ENCODE data around the gene MICAL3.
"Not testable (repeated sequence)": the region's sequence is repeated elsewhere in the genome, so short reads cannot be mapped to it uniquely, and the experiment has no call there.

The MICAL3 gene

GRCh38 chr22:18012531-18012930 is 11.8 kb downstream of the MICAL3 start:
- peak; percentile 96 for ATAC-seq (ENCODE audit: low read depth)
- no peaks in the 10 kb centered on the region for H3K36me3 ChIP-seq (ENCODE audit: low read depth)
- no peaks in the 10 kb centered on the region for H3K9me3 ChIP-seq (ENCODE audit: severe bottlenecking)
- TF ChIP-seq, protein P1, sequence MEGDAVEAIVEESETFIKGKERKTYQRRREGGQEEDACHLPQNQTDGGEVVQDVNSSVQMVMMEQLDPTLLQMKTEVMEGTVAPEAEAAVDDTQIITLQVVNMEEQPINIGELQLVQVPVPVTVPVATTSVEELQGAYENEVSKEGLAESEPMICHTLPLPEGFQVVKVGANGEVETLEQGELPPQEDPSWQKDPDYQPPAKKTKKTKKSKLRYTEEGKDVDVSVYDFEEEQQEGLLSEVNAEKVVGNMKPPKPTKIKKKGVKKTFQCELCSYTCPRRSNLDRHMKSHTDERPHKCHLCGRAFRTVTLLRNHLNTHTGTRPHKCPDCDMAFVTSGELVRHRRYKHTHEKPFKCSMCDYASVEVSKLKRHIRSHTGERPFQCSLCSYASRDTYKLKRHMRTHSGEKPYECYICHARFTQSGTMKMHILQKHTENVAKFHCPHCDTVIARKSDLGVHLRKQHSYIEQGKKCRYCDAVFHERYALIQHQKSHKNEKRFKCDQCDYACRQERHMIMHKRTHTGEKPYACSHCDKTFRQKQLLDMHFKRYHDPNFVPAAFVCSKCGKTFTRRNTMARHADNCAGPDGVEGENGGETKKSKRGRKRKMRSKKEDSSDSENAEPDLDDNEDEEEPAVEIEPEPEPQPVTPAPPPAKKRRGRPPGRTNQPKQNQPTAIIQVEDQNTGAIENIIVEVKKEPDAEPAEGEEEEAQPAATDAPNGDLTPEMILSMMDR (IDR thresholded peaks at IDR 0.05; ENCODE audit: poor library complexity, severe bottlenecking) = no peak
- no peak overlapping the region for H3K4me3 ChIP-seq (ENCODE audit: severe bottlenecking)
- no peaks in the 10 kb centered on the region for H3K27me3 ChIP-seq (ENCODE audit: insufficient read depth, poor library complexity, severe bottlenecking)
- DNase-seq (ENCODE audit: low spot score) = no peak
- H3K4me1 ChIP-seq (ENCODE audit: insufficient read depth, poor library complexity, severe bottlenecking) = peaks cover 14% of the 10 kb centered on the region
- H3K27ac ChIP-seq (ENCODE audit: poor library complexity, severe bottlenecking) = peak overlapping the region; percentile 39

GRCh38 chr22:18010266-18010665 is 14.1 kb downstream of the MICAL3 start:
- Histone ChIP-seq H3K27ac (ENCODE audit: poor library complexity, severe bottlenecking) (no peak overlapping the region), H3K9me3 (ENCODE audit: severe bottlenecking) (no peaks in the 10 kb centered on the region), H3K27me3 (ENCODE audit: insufficient read depth, poor library complexity, severe bottlenecking) (no peaks in the 10 kb centered on the region), H3K4me3 (ENCODE audit: severe bottlenecking) (no peak overlapping the region), H3K4me1 (ENCODE audit: insufficient read depth, poor library complexity, severe bottlenecking) (peaks cover 14% of the 10 kb centered on the region), H3K36me3 (ENCODE audit: low read depth) (no peaks in the 10 kb centered on the region)
- ATAC-seq (ENCODE audit: low read depth) = no peak
- TF ChIP-seq, protein P1 (IDR thresholded peaks at IDR 0.05; ENCODE audit: poor library complexity, severe bottlenecking) = no peak
- no peak for DNase-seq (ENCODE audit: low spot score)

DNA sequence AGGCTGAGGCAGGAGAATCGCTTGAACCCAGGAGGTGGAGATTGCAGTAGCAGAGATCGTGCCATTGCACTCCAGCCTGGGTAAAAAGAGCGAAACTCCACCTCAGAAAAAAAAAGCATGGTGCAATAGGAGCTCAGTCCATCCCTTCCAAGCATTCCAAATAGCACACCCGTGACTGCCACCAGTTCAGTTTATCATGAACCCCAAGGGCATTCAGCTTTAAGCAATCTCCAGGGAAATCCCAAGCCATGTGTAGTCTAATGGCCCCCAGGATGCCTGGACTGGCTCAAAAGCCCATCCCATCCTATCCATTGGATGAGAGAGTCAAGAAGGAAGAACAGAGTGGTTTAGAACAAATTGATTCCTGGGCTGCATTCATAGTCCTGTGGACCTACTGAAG is 16.2 kb downstream of the MICAL3 start:
- Histone ChIP-seq H3K27ac (ENCODE audit: poor library complexity, severe bottlenecking) (no peak overlapping the region), H3K4me3 (ENCODE audit: severe bottlenecking) (no peak overlapping the region), H3K9me3 (ENCODE audit: severe bottlenecking) (no peaks in the 10 kb centered on the region), H3K36me3 (ENCODE audit: low read depth) (no peaks in the 10 kb centered on the region), H3K4me1 (ENCODE audit: insufficient read depth, poor library complexity, severe bottlenecking) (peaks cover 13% of the 10 kb centered on the region), H3K27me3 (ENCODE audit: insufficient read depth, poor library complexity, severe bottlenecking) (no peaks in the 10 kb centered on the region)
- ATAC-seq (ENCODE audit: low read depth) (no peak), DNase-seq (ENCODE audit: low spot score) (no peak)
- TF ChIP-seq, protein P1 (IDR thresholded peaks at IDR 0.05; ENCODE audit: poor library complexity, severe bottlenecking) = no peak

GRCh38 chr22:18005201-18005926 is 19.0 kb downstream of the MICAL3 start:
- ATAC-seq (ENCODE audit: low read depth) (no peak), DNase-seq (ENCODE audit: low spot score) (no peak)
- Histone ChIP-seq H3K36me3 (ENCODE audit: low read depth) (peaks cover 4% of the 10 kb centered on the region; the same call in 1 of the 2 replicates), H3K27ac (ENCODE audit: poor library complexity, severe bottlenecking) (no peak overlapping the region), H3K27me3 (ENCODE audit: insufficient read depth, poor library complexity, severe bottlenecking) (no peaks in the 10 kb centered on the region), H3K4me1 (ENCODE audit: insufficient read depth, poor library complexity, severe bottlenecking) (peaks cover 4% of the 10 kb centered on the region), H3K4me3 (ENCODE audit: severe bottlenecking) (no peak overlapping the region), H3K9me3 (ENCODE audit: severe bottlenecking) (no peaks in the 10 kb centered on the region)
- TF ChIP-seq, protein P1 (IDR thresholded peaks at IDR 0.05; ENCODE audit: poor library complexity, severe bottlenecking) = no peak

DNA sequence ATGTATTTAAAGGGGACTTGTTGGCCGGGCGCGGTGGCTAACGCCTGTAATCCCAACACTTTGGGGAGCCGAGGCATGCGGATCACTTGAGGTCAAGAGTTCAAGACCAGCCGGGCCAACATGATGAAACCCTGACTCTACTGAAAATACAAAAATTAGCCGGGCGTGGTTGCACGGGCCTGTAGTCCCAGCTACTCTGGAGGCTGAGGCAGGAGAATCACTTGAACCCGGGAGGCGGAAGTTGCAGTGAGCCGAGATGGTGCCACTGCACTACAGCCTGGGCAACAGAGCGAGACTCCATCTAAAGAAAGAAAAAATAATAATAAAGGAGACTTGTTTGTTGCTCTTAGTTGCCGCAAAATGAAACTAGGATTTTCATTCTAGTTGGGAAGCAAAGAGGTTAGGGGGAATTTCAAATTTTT is 22.5 kb downstream of the MICAL3 start:
- not testable (repeated sequence) for H3K27me3 ChIP-seq (ENCODE audit: insufficient read depth, poor library complexity, severe bottlenecking); H3K36me3 ChIP-seq (ENCODE audit: low read depth); DNase-seq (ENCODE audit: low spot score); ATAC-seq (ENCODE audit: low read depth); H3K9me3 ChIP-seq (ENCODE audit: severe bottlenecking)
- Histone ChIP-seq H3K4me1 (ENCODE audit: insufficient read depth, poor library complexity, severe bottlenecking) (peaks cover 22% of the 10 kb centered on the region), H3K4me3 (ENCODE audit: severe bottlenecking) (peak overlapping the region; percentile 77), H3K27ac (ENCODE audit: poor library complexity, severe bottlenecking) (peak overlapping the region; percentile 78)
